Measurements from ENCODE around the gene GABBR2. TPM values are rescaled to one million over a fixed set of nuclear protein-coding genes. Genes with fewer than 3 reads are reported as not detected.

The GABBR2 gene
- total and polyA plus RNA-seq, 9 of the 15 experiments (the other 6 are each of a cell fraction or from before 2014, with no cell fraction given), result 0.15 to 1.9 (median 0.32) TPM

GRCh38 chr9:98328770-98329169, 380.0 kb downstream of the GABBR2 start (continued):
- TF ChIP-seq ZNF707 (CRISPR knock-in tag; conservative IDR thresholded peaks at IDR 0.05) (no peak), ZNF41 (CRISPR knock-in tag; conservative IDR thresholded peaks at IDR 0.05) (no peak), PBX2 (CRISPR knock-in tag; IDR thresholded peaks at IDR 0.05; ENCODE audit: low read depth) (no peak), PBX2 (tag; conservative IDR thresholded peaks at IDR 0.05; ENCODE audit: low read depth) (no peak), CUX1 (CRISPR knock-in tag; IDR thresholded peaks at IDR 0.05) (no peak), FOXJ2 (tag; IDR thresholded peaks at IDR 0.05) (no peak), RCOR1 (IDR thresholded peaks at IDR 0.05; ENCODE audit: borderline replicate concordance in 1 of 2, low read depth in 2 of 2, low read length in 2 of 2) (peak in 1 of 2 experiments; percentile 59; a peak in 1 of 4 replicates), PHB (CRISPR knock-in tag; IDR thresholded peaks at IDR 0.05) (no peak), AFF4 (CRISPR knock-in tag; IDR thresholded peaks at IDR 0.05) (no peak), DACH1 (IDR thresholded peaks at IDR 0.05; ENCODE audit: partially characterized antibody) (no peak), ESRRA (IDR thresholded peaks at IDR 0.05; ENCODE audit: borderline replicate concordance, low read depth) (peak; percentile 95), SIX5 (IDR thresholded peaks at IDR 0.05; ENCODE audit: borderline replicate concordance in 1 of 2, insufficient read depth in 1 of 2, low read depth in 1 of 2, low read length in 2 of 2) (no peak), BRF1 (IDR thresholded peaks at IDR 0.05; ENCODE audit: borderline replicate concordance, extremely low read depth, insufficient read length) (no peak), SMARCA5 (IDR thresholded peaks at IDR 0.05) (0 out of 2 replicates have a peak, but pooled peaks have one; percentile 32), BCOR (IDR thresholded peaks at IDR 0.05) (peak; percentile 85), HNRNPK (IDR thresholded peaks at IDR 0.05; ENCODE audit: low read depth, low read length, poor library complexity, severe bottlenecking) (no peak), ARNT (IDR thresholded peaks at IDR 0.05) (no peak)

All from K562 (cell line).